HG02852 (cell line): Measurements from ENCODE around the gene FAM227A.
"Not testable (repeated sequence)": the region's sequence is repeated elsewhere in the genome, so short reads cannot be mapped to it uniquely, and the experiment has no call there.

Experiments used
- ATAC-seq: cut with Tn5 transposase; IDR thresholded peaks from one replicate; pipeline ENCODE4 v1.9.1; 2021; ENCODE audit warnings: mild to moderate bottlenecking, moderate library complexity; ENCODE audit not compliant: unreplicated experiment

Gene FAM227A

GRCh38 chr22:38612217-38613006 lies 43.8 kb downstream of the FAM227A start:
- ATAC-seq = no peak

- ATAC-seq = no peak
These were observed 44.6 kb downstream of the FAM227A start for GRCh38 chr22:38611559-38611958.

DNA sequence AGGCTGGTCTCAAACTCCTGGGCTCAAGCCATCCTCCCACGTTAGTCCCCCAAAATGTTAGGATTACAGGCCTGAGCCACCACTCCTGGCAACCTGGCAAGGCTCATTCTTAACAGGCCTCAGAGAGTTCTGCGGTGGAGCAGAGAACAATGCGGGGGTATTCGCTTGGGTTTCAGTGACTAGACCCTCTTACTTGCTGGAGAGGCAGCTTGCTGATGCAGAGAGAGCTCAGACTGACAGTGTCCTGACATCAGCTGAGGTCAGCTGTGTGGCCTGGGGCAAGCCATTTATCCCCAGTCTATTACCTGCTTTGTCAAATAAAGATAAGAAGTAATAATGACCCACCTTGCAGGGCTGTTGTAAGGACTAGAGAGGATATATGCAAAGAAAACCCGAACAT lies 46.0 kb downstream of the FAM227A start:
- no peak for ATAC-seq

GRCh38 chr22:38608992-38609750 lies 47.0 kb downstream of the FAM227A start:
- no peak for ATAC-seq

DNA sequence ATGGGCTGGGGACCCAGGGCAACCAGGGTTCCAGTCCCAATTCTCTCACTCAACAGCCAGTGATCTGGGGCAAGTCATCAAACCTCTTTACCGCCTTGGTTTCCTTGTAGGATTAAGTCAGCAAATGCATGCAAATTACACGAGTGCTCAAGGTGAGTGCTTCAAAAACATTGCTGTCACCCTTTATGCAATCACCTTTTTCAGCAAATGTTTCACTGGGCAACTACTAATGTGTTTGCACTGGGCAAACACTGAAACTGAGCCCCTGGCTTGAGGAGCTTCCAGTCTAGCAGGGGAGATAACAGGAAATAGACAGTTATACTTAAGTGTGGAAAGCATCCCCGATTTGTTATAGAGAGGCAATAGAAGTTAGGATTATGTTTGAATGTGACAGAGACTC lies 48.5 kb downstream of the FAM227A start:
- ATAC-seq = no peak

GRCh38 chr22:38602166-38602565 lies 54.0 kb downstream of the FAM227A start:
- ATAC-seq = no peak

- ATAC-seq = no peak
These were observed 54.9 kb downstream of the FAM227A start for GRCh38 chr22:38601221-38601764.

DNA sequence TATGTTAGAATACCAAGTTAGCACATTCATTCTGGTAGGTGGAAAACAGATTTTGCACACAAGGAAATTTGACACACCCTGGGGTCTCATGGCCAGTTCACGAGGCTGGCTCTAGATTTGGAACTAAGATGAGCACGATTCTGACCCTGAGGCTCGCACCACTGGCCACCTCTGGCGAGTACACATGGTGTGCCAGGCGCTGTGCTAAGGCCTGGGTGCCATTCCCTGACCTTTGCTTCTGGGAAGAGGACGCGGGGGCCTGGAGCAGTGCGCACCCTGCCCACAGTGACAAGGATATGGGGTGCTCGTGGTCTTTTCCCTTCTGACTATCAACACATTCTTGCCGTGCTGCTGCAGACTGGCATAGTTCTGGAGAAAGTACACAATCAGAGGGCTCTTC lies 56.7 kb downstream of the FAM227A start:
- ATAC-seq = no peak

DNA sequence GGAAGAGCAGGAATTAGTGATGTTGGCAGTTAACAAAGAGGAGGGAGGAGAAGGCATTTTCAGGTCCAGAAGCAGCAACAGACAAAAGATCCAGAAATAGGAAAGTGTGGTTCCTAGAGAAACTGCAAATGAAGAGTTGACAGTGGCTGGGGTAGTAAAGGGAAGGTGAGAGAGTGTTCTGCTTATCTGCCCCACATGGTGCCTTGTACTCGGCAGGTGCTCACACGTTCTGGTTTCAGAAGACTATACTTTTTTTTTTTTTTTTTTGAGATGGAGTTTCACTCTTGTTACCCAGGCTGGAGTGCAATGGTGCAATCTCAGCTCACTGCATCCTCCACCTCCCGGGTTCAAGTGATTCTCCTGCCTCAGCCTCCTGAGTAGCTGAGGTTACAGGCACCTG lies 73.3 kb downstream of the FAM227A start:
- not testable (repeated sequence) for ATAC-seq

- no peak for ATAC-seq
These were observed 77.7 kb downstream of the FAM227A start for GRCh38 chr22:38578505-38578904.

GRCh38 chr22:38572065-38572464 lies 84.1 kb downstream of the FAM227A start:
- ATAC-seq = no peak

- no peak for ATAC-seq
These were observed 85.3 kb downstream of the FAM227A start for GRCh38 chr22:38570779-38571364.

- ATAC-seq = peak; percentile 44
These were observed 86.0 kb downstream of the FAM227A start, which contains the start of gene DMC1 for GRCh38 chr22:38569972-38570778. Gene DMC1, minus strand, starts transcription at chr22:38570183. Its CDS starts 1,927 bp downstream, at chr22:38568256.

DNA sequence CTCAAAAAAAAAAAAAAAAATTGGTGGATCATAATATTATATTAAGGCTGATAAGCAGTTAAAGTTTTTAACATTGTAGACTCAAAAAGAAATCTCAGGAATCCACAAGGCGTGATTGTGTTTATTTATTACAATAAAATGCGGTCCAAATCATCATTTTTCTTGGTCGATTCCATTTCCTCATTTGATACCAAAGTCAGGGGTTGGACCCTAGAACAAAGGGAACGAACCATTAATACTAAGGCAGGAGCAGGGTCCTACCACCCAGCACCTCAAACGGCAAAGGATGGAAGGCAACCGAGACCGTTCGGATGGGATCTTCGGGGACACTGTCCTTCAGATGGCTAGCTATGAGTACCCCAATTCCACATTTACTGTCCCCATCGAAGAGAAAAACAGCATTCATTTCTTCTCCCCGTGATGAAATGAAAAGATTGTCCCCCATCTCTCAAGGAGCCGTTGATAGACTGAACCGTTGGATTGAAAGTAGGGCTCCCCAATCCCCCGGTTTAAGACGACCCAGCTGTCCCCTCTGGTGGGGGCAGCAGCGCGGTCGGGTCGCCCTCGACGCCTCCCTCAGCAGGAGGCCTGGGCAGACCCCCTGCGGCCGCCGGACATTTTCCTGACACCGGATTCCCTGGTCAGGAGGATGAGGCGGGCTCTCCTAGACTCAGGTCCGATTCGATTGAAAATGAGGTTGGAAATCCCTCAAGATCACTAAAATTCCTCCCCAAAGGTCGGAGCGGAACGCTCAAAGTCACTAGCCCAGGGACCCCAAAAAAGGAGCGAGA lies 86.8 kb downstream of the FAM227A start:
- no peak for ATAC-seq

GRCh38 chr22:38567531-38568285 lies 88.5 kb downstream of the FAM227A start:
- ATAC-seq = no peak

DNA sequence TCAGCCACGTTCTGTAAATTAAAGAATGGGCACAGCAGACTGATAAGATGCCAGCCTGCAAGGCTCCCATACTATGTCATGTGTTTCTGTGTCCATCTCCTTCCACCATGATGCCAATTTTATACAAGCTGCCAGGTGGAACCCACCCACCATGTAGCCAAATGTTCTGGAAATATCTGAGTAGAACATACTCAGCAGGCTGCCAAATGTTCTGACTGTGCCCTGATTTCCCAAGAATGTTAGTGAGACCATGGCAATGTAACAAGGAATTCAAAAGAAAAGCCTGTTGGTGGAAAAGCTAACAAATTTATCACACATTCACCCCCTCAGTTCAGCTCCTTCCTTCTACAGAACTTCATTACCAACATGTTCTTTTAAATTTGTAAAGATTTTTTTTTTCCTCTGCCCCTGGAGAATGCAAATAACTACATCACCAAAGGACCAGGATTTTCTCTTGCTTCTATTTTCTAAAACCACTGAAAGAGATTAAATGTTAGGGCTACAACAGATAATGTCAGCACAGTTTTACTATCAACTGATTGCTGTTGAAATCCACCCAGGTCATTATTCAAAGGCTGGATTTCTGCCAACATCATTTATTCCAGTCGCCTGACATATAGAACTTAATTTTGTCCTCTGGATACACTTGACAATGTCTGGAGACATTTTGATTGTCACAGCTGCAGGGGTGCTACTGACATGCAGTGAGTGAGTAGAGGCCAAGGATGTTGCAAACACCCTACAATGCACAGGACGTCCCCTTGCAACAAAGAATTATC lies 89.3 kb downstream of the FAM227A start:
- no peak for ATAC-seq

GRCh38 chr22:38565441-38565840 lies 90.8 kb downstream of the FAM227A start:
- ATAC-seq = no peak

DNA sequence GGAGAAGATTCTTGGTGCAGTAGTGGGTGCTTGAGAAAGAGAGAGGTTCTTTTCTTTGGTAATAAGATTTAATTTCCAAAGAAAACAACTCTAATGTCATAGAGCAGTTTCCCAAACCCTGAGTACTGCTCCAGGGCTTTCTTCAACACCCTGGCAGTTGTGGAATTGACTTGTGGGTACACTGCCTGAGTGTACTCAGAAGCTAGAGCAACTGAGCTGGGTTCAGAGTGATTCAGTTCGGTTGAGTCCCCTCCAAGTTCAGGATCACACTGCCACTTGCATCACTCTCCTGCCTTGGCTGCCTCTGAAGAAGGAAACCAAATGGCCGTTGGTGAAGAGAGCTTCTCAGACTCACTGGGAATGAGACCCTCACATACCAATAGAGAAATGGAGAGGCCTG lies 91.5 kb downstream of the FAM227A start:
- no peak for ATAC-seq
